GM04503 (cell line): ENCODE measurements around the gene SLC25A29.
"Not testable (repeated sequence)": the region's sequence is repeated elsewhere in the genome, so short reads cannot be mapped to it uniquely, and the experiment has no call there.

Source experiments
- DNase-seq: peaks from one replicate; pipeline ENCODE4 v3.0.0-alpha.2; 2012; ENCODE audit warnings: low read depth

SLC25A29 gene, protein sequence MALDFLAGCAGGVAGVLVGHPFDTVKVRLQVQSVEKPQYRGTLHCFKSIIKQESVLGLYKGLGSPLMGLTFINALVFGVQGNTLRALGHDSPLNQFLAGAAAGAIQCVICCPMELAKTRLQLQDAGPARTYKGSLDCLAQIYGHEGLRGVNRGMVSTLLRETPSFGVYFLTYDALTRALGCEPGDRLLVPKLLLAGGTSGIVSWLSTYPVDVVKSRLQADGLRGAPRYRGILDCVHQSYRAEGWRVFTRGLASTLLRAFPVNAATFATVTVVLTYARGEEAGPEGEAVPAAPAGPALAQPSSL

DNA sequence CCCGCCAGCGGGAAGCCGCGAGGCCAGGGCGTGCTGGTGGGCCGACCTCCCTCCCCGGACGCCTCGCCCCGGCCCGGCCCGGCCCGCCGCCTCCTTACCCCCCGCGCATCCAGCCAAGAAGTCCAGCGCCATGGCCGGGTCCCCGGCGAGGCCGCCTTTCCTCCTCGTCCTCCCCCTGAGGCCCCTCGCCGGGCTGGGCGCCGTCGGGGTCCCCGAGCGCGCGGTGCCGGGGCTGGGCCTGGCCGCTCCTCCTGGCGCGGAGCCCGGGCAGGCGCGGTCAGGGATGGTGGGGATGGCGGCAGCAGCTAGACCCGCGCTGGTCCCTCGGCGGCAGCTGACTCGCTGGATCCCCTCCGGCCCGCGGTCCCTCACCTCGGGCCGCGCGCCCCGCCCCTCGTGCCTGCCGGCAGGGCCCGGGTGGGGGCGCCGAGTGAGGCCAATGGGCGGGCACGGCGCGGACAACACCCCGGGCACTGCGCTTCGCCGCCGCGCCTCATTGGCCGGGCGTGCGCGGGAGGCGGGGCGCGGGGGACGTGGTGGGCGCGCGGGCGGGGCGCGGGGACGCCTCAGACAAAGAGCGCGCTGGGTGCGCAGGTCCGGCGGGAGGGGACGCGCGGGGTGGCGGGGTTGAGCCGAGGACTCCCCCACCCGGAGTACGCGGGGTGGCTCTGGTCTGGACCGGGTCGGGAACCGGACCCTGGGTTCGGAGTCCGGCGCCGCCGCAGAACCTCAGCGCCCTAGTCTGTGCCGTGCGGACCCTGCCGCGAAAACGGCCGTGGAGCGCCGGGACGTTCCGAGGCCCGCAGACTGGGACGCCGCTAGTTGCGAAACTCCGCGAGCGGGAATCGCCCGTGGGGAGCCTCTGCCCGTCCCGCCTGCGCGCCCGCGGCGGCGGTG lies at the start of gene SLC25A29:
TSS of gene SLC25A29 (minus strand) at position 344 of the 897 bp plus-strand sequence. CDS start at position 132, 212 bp downstream.
- no peak for DNase-seq

DNA sequence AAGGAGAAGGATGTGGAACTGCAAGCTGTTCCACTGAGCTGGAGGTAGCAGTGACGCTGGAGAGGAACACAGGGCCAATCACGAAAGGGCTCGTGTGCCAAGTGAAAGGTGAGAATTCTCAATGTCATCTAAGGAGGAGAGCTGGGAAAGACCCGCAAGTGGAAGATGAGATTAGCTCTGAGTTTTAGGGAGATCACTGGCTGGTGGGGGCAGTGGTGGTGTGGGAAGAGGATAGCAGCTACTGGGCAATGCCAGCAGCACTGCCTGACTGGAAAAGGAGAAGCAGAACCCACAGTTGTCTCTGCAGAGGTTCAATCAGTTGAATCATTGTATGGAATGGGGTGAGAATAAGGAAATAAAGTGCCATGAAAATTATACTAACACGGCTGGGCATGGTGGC lies 44.7 kb upstream of the SLC25A29 start:
- no peak for DNase-seq

DNA sequence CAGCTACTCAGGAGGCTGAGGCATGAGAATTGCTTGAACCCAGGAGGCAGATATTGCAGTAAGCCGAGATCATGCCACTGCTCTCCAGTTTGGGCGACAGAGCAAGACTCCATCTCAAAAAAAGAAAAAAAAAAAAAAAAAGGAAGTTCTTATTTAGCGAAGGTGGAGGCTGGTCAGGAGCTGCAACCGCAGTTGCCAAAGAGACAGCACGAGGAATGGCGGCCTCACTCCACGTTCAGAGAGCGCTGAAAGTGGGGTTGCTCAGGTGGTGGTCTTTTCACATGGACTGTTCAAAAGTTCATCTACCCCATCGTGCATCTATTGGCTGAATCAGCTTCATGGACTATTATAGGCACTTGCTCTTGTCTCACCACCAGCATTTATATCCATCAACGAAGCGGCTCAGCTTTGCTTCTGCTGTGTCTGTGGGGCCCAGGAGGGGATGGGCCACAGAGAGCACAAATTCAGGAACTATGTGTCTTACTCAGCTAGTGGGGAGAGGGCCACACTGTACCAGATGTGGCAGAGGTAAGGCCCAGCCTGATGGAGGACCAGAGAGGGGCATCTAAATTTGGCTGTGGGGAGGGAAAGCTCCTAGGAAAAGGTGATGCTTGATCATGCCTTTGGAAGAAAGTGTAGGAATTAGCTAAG lies 44.2 kb upstream of the SLC25A29 start:
- DNase-seq: no peak

DNA sequence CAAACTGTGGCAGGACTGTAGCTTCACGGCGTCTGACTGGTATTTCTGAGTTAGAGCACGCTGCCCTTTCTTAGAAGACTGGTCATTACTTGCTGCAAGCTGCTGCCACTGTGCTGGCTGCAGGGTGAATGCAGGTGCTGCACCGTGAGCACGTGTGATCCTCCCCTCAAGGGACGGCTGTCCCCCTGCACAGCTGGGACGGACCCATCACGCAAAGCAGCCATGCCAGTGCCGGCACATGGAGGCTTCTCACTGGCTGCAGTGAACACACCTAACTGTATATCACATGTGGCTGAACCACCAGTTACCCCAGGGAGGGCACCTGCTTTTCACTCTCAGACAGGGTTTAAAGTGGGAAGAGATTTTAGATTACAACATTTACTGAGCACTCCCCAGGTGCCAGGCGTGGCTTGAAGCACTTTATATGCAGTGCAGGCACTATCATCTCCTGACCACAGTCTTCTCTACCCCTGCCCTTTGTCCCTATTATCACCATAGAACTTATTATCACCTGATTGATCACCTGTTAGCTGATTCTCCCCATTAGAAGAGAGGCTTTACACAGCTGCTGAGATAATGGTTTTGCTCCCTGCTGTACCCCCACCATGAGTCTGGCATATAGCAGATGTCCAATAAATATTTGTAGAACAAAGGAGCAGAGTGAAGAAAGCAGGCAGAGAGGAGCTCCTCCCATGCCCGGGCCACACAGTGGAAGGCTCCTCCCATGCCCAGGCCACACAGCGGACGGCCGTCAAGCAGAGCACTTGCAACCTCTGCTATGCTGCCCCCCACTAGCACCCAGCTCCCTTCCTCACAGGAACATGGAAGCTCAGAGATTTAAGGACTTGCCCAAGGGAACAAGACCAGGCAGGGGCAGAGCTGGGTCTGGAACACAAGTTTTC lies 42.8 kb upstream of the SLC25A29 start:
- DNase-seq: no peak

DNA sequence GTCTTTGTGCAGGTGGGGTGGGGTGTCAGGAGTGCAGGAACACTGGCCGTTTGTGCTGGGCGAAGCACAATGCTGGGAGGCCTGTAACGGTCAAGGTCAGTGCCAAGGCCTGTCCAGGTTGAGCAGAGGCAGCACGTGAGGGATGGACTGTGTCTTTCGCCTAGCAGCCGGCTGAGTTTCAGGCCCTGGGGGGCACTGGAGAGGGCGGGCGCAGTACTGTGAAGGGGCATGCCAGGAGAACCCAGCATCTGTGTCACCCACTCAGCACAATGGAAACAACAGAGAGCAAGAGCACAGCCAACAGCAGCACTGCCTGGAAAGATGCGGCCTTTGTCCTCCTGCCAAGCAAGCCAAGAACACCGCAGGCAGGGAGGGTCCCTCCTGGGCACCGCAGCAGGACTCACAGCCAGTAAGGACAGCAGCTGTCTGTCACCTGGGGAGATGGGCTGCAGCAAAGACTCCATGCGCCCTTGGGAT lies 42.0 kb upstream of the SLC25A29 start:
- no peak for DNase-seq

DNA sequence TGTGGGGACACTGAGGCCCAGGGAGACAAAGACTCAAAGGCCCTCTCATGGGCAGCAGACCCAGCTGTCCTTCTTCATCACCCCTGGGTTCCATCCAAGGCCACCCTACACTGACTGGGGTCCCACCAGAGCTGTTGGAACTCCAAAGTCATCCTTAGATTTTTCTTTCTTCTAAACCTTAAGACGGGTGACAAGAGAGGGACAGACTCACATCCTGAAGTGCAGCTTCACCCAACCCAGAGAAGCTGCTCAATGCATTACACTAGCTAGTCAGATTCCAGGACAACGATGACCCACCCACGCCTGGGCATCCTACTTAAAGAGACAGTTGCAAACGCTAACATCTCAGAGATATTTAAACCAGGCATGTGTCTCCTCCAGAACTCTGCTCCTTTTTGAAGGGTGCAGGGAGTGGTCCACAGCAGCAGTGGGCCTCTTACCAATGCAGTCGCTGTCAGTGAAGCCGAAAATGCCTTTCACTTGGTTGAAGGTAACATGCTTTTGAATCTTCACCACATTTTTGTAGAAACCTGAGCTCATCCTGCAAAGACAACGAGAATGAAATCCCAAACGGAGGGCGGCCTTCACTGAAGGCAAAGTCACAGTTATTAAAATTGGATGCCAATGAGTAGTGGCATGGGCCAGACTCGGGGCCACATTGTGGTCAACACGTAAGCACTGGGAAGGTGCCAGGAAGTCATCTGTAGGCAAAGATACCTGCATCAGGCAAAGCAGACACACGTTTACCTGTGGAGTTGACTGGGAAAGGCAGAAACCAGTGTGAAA lies 40.3 kb upstream of the SLC25A29 start:
- DNase-seq: no peak

DNA sequence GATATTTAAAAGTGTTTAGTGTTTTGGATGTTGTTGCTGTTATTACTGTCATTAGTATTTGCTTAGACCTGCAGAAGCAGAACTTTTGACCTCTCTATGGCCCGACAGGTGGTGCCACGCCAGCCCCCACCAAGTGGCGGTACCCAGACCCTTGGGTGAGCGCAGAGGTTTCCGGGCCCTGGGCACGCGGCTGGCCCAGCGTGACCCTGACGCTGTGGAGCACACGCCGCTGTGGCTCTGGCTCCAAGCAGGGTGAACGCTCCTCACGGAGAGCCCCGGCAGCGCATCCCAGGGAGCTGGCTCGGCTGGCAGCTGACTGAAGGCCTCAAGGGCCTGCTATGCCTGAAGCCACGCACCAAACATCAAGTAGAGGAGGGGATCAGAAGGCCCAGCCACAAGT lies 39.5 kb upstream of the SLC25A29 start:
- no peak for DNase-seq

DNA sequence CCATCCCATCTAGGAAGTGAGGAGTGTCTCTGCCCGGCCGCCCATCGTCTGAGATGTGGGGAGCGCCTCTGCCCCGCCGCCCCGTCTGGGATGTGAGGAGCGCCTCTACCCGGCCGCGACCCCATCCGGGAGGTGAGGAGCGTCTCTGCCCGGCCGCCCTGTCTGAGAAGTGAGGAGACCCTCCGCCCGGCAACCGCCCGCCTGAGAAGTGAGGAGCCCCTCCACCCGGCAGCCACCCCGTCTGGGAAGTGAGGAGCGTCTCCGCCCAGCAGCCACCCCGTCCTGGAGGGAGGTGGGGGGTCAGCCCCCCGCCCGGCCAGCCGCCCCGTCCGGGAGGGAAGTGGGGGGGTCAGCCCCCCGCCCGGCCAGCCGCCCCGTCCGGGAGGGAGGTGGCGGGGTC lies 38.4 kb upstream of the SLC25A29 start:
- DNase-seq: not testable (repeated sequence)

DNA sequence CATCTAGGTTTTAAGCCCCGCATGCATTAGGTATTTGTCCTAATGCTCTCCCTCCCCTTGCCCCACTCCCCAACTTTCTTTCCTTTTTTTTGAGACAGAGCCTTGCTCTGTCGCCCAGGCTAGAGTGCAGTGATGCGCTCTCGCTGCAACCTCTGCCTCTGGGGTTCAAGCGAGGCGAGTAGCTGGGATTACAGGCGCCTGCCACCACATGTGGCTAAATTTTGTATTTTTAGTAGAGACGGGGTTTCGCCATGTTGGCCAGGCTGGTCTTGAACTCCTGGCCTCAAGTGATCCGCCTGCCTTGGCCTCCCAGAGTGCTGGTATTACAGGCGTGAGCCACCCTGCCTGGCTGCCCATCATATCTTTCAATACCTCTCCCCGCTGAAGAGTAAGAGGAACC lies 36.6 kb upstream of the SLC25A29 start:
- DNase-seq: not testable (repeated sequence)

DNA sequence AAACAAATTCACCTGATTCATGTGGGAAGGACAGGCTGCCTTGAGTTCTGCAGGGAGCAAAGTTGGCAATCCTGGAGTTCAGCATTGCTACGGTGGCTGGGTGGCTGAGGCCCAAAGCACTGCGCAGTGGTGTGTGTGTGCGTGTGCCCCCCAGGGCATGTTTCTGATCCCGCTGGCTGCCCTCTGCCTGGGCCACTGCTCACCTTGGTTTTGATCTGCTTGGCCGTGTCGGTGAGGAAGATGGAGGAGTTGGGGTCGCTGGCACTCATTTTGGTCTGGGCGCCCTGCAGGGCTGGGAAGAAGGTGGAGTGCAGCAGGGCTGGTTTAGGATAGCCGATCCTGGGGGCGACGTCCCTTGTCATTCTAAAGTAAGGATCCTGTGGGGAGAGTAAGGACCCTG lies 36.0 kb upstream of the SLC25A29 start:
- DNase-seq: no peak

DNA sequence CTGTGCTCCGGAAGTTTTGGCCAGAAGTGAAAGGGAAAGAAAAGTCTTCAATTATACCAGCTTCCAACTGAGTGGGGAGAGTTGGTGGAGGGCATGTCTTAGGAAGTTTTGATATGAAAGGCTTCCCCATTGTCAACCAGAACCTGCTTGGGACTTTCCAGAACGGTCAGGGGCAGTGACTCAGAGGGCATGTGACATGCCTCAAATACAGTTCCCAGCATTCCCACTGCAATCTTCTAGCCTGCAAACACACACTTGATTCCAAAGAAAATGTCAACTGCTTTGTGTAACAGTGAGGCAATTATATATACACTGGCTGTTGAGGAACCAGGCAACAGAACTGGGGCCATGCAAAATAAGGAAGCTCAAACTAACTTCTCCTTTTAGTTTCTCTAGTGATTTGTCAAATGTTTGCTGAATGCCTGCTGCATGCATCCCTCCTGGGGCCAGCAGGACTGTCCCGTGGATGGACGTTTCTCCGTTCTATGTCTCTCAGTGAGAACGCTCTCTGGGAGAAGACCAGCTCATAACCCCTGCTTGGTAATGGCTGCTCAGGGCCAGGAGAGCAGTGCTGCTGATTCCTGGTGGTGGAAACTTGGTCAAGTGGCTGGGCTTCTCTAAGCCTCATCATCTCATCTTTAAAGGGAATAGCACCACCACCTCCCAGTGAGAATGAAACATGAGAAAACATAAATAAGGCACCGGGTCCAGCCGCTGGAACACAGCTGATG lies 35.2 kb upstream of the SLC25A29 start:
- peak; percentile 47 for DNase-seq

DNA sequence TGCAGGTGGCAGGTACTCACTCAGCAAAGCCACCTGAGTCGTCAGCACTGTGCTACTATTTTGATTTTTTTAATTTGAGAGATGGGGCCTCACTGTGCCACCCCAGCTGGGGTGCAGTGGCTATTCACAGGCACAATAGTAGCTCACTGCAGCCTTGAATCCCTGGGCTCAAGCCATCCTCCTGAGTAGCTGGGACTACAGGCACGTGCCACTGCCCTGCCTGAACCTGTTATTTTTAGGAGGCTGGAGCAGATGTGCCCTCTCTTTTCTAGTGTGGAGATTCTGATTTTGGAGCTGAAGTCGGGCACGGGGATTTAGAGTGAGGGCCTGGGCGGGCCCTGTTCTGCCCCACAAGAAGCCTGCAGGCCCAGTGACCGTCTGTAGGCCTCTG lies 34.2 kb upstream of the SLC25A29 start:
- DNase-seq: no peak

DNA sequence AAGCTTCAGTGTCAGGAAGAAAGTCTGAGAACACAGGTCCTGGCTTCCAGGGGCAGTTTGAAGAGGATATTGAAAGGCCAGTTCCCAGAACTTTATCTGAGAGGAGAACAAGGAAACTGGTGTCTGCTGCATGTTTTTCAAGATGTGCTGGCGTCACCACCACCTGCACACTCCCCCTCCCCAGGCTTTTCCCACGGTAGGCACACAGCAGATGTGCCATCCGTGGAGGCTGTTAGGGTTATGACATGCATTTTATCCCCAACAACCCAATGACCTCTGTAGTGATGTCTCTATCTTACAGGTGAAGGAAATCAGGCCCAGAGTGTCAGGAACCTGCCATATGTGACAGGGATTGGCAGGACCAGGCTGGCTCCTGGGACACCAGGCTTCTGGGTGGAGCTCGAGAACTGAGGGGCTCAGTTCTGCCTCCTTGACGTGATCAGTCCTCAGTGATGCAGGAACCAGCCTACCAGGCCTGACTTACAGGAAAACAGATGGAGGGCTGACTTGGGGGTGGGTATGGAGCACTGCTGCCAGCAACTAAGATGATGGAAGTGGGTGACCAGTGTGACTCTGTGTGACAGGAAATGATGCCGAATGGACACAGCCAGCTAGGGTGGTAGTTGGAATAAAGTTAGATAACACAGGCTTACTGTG lies 33.6 kb upstream of the SLC25A29 start:
- no peak for DNase-seq

DNA sequence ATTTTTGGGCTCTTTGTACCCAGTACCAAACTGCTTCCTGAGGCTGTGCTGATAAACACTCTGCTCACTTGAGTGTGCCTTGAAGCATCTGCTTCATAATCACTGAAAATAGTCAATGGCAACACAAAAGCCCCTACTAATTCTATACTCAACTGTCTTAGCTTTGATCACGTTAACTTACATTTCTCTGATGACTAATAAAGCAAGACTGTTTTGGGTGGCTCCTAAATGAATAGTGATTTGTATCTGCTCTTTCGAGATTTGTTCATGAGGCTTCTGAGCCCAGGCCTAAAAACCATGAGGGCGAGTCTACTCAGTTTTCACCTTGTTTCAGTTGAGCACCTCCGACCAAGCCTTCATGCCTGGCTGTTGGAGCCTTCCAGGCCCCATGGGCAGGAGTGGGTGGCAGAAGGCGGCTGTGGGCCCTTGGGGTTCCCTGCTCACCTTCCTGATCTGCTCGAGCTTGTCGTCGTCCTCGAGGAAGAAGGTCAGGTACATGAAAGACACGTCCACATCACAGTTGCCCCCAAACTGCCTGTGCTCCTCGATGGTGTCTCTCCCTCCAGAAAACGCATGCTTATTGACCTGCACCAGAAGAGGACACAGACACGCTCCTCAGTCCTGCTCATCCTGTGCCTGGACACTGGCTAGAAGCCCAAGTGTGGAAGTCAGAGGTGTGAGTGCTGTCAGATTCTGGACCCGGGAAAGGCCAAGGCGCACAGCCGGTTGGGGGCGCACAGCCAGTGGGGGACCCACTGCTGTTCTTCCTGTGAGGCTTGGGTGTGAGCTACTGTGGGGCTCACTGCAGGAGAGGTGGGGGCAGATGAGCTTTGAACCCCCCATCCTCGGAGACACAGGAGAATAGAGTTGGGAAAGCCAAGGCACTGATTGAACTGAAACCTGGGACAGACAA lies 30.6 kb upstream of the SLC25A29 start:
- DNase-seq: no peak

DNA sequence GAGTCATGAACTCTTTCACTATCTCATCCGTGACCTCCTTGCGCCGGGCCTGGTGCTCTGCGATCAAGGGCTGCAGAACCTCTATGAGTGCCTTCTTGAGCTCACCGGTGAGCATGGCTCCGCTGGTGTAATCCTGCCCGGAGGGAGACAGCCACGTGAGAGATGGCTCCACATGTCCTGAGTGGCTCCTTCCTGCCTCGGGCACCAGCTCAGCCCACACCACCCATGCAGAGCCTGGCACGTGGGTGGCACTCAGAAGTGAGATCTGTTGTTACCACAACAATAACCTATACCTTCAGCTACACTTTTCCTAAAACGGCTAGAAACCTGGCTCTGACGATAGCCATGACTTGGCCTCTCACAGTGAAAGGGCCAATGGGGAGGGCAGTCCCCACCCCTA lies 28.7 kb upstream of the SLC25A29 start:
- no peak for DNase-seq

DNA sequence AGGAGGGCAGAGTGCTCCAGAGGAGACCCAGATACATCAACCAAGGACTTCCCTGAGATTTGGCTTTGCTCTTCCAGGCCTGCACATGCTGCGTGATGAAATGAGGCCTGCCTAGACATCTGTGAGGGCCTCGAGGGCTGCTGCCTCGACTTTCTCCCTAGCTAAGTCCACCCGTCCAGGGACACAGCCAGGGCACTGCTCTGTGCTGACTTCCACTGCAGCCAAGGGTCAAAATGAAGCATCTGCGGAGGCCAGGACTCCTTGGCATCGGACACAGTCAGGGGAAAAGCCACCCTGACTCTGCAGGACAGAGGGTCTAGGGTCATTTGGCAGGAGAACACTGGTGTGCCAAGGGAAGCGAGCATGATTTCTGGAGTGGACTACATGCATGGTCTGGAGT lies 27.6 kb upstream of the SLC25A29 start:
- no peak for DNase-seq

DNA sequence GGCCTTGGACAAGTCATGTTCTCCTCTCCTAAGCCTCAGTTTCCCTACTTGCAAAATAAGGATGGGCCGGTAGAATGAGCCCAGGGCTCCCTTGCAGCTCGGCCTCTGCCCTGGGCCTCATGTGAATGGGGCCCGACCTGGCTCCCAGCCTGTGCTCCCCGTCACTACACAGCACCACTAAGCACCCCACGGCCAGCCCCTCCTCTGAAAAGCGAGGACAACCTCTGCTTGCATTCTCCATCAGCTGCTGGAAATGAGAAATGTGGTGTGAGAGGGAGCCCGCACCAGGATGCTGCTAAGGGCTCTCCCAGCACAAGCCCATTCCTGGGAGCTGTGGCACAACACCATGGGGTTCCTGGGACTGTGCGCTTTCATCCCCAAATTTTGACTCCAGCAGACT lies 27.1 kb upstream of the SLC25A29 start:
- no peak for DNase-seq

DNA sequence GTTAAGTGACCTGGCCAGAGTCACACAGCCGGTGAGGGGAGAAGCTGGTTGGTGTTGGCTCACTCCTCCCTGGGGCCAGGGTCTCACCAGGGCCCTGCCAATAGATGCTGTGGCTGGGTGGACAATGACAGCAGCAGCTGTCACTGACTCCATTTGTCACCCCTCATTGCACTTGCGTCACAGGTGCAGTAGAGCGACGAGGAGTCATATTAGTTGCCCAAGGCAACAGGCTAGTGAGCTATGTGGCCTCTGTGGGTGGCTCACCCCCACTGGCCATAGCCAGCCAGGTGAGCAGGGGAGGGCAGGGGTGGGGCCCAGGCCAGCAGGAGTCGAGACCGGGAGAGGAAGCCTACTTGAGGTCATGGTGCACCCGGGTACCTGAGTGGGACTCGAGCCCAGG lies 26.6 kb upstream of the SLC25A29 start:
- DNase-seq: no peak
